Osteocyte (in vitro differentiated cells): ENCODE data around the gene SVEP1. TPM values are rescaled to one million over a fixed set of nuclear protein-coding genes. Genes with fewer than 3 reads are reported as not detected.
"Not testable (repeated sequence)": the region's sequence is repeated elsewhere in the genome, so short reads cannot be mapped to it uniquely, and the experiment has no call there.

Experiments
- DNase-seq: peaks from one replicate; pipeline ENCODE4 v3.0.0; 2021; ENCODE audit warnings: mixed read lengths; ENCODE audit not compliant: unreplicated experiment; ENCODE audit errors: extremely low spot score
- H3K27ac Mint-ChIP-seq: one replicate; pipeline ENCODE4 v1.8.0; 2021; ENCODE audit warnings: mild to moderate bottlenecking, mixed read lengths; ENCODE audit not compliant: unreplicated experiment
- H3K27me3 Mint-ChIP-seq: one replicate; pipeline ENCODE4 v1.8.0; 2021; ENCODE audit warnings: mixed read lengths; ENCODE audit not compliant: unreplicated experiment
- H3K36me3 Mint-ChIP-seq: one replicate; pipeline ENCODE4 v1.8.0; 2021; ENCODE audit warnings: mixed read lengths; ENCODE audit not compliant: unreplicated experiment
- H3K4me1 Mint-ChIP-seq: one replicate; pipeline ENCODE4 v1.8.0; 2021; ENCODE audit warnings: mixed read lengths; ENCODE audit not compliant: unreplicated experiment
- H3K4me3 Mint-ChIP-seq: one replicate; pipeline ENCODE4 v1.8.0; 2021; ENCODE audit warnings: mild to moderate bottlenecking, moderate library complexity, mixed read lengths; ENCODE audit not compliant: unreplicated experiment
- H3K9me3 Mint-ChIP-seq: one replicate; pipeline ENCODE4 v1.8.0; 2021; ENCODE audit warnings: mixed read lengths; ENCODE audit not compliant: unreplicated experiment
- CTCF ChIP-seq: fragments of 200-600 bp; sonication (generic); IDR thresholded peaks from 2 replicates; pipeline ENCODE4 v1.5.0; 2021; ENCODE audit warnings: antibody characterized with exemption, mild to moderate bottlenecking, moderate library complexity
- total RNA-seq: library from RNA; stranded (reverse); gene quantifications from 2 replicates; pipeline ENCODE4 v1.2.1, GENCODE V29; 2021

The SVEP1 gene
- total RNA-seq, 1 donor from 2014 or later = 3.1 TPM

- Mint-ChIP-seq H3K27me3 (peaks cover 3% of the 10 kb centered on the region), H3K4me1 (peaks cover 4% of the 10 kb centered on the region), H3K4me3 (no peak overlapping the region), H3K9me3 (peaks cover 1% of the 10 kb centered on the region), H3K27ac (no peak overlapping the region), H3K36me3 (no peaks in the 10 kb centered on the region)
- no peak for TF ChIP-seq CTCF
- DNase-seq = no peak
Measured at GRCh38 chr9:110619831-110620230, 40.3 kb upstream of the SVEP1 start.

- Mint-ChIP-seq H3K27me3 (no peaks in the 10 kb centered on the region), H3K4me1 (no peaks in the 10 kb centered on the region), H3K27ac (no peak overlapping the region), H3K36me3 (no peaks in the 10 kb centered on the region), H3K4me3 (no peak overlapping the region), H3K9me3 (peaks cover 7% of the 10 kb centered on the region)
- TF ChIP-seq CTCF = no peak
- DNase-seq = no peak
Measured at GRCh38 chr9:110615498-110615897, 36.0 kb upstream of the SVEP1 start.

- not testable (repeated sequence) for DNase-seq, H3K27me3 Mint-ChIP-seq, H3K27ac Mint-ChIP-seq, H3K4me1 Mint-ChIP-seq, H3K4me3 Mint-ChIP-seq, H3K36me3 Mint-ChIP-seq
- H3K9me3 Mint-ChIP-seq = peaks cover 12% of the 10 kb centered on the region
Measured at GRCh38 chr9:110614576-110614975, 35.0 kb upstream of the SVEP1 start.

GRCh38 chr9:110606179-110606790 lies 26.7 kb upstream of the SVEP1 start:
- H3K4me3 Mint-ChIP-seq = no peak overlapping the region
- no peak for DNase-seq
- no peaks in the 10 kb centered on the region for H3K27me3 Mint-ChIP-seq
- no peaks in the 10 kb centered on the region for H3K4me1 Mint-ChIP-seq
- H3K27ac Mint-ChIP-seq = no peak overlapping the region
- H3K36me3 Mint-ChIP-seq = no peaks in the 10 kb centered on the region
- no peak for TF ChIP-seq CTCF
- peaks cover 5% of the 10 kb centered on the region for H3K9me3 Mint-ChIP-seq

GRCh38 chr9:110605565-110605964 lies 26.0 kb upstream of the SVEP1 start:
- Mint-ChIP-seq H3K4me1 (no peaks in the 10 kb centered on the region), H3K27me3 (no peaks in the 10 kb centered on the region), H3K27ac (no peak overlapping the region), H3K36me3 (no peaks in the 10 kb centered on the region), H3K4me3 (no peak overlapping the region), H3K9me3 (peaks cover 5% of the 10 kb centered on the region)
- no peak for TF ChIP-seq CTCF
- DNase-seq = no peak

- no peak for DNase-seq
- no peaks in the 10 kb centered on the region for H3K27me3 Mint-ChIP-seq
Measured at GRCh38 chr9:110604171-110604601, 24.6 kb upstream of the SVEP1 start.

More at GRCh38 chr9:110604171-110604601, 24.6 kb upstream of the SVEP1 start:
- Mint-ChIP-seq H3K36me3 (no peaks in the 10 kb centered on the region), H3K27ac (no peak overlapping the region), H3K4me3 (no peak overlapping the region), H3K9me3 (no peaks in the 10 kb centered on the region), H3K4me1 (no peaks in the 10 kb centered on the region)
- TF ChIP-seq CTCF = no peak
